HG03066 (cell line): Measurements from ENCODE around the gene C1orf56.
A peak's percentile ranks its signal among the peaks of the same experiment; 100 is the strongest.

Source experiments
- ATAC-seq: cut with Tn5 transposase; IDR thresholded peaks from one replicate; pipeline ENCODE4 v1.9.1; 2021; ENCODE audit warnings: low read depth; ENCODE audit not compliant: unreplicated experiment

Gene C1orf56

GRCh38 chr1:151047591-151047924 is at the start of gene C1orf56:
C1orf56 (plus strand) TSS chr1:151047751; CDS start chr1:151047848, 97 bp downstream.
- ATAC-seq: peak; percentile 56

GRCh38 chr1:150997949-150998348 is 49.6 kb upstream of the C1orf56 start:
- ATAC-seq: no peak

- ATAC-seq: no peak
Observed at GRCh38 chr1:150999051-150999674, 48.4 kb upstream of the C1orf56 start.

- no peak for ATAC-seq
Observed at GRCh38 chr1:150999926-151000325, 47.6 kb upstream of the C1orf56 start.

GRCh38 chr1:151000408-151000807 is 47.1 kb upstream of the C1orf56 start:
- no peak for ATAC-seq

- no peak for ATAC-seq
Observed at GRCh38 chr1:151001602-151002001, 45.9 kb upstream of the C1orf56 start.

GRCh38 chr1:151002051-151002450 is 45.5 kb upstream of the C1orf56 start:
- ATAC-seq: no peak

GRCh38 chr1:151002611-151003010 is 44.9 kb upstream of the C1orf56 start:
- ATAC-seq: no peak

- no peak for ATAC-seq
Observed at GRCh38 chr1:151003180-151003579, 44.4 kb upstream of the C1orf56 start.

- ATAC-seq: no peak
Observed at GRCh38 chr1:151005729-151006319, 41.7 kb upstream of the C1orf56 start.

GRCh38 chr1:151006327-151007052 is 41.1 kb upstream of the C1orf56 start, which contains the start of gene MINDY1:
MINDY1 (minus strand) TSS chr1:151006902; CDS start chr1:151002617, 4,285 bp downstream.
- ATAC-seq: peak; percentile 46

GRCh38 chr1:151007853-151008243 is 39.7 kb upstream of the C1orf56 start:
- no peak for ATAC-seq

- peak; percentile 59 for ATAC-seq
Observed at GRCh38 chr1:151008244-151009205, 39.0 kb upstream of the C1orf56 start, which contains the start of gene PRUNE1. PRUNE1 (plus strand) TSS chr1:151008449; CDS start chr1:151008633, 184 bp downstream.

GRCh38 chr1:151009206-151009587 is 38.4 kb upstream of the C1orf56 start:
- ATAC-seq: no peak

GRCh38 chr1:151009674-151010345 is 37.7 kb upstream of the C1orf56 start:
- no peak for ATAC-seq

GRCh38 chr1:151010346-151010726 is 37.2 kb upstream of the C1orf56 start:
- no peak for ATAC-seq

GRCh38 chr1:151011154-151011850 is 36.2 kb upstream of the C1orf56 start:
- ATAC-seq: no peak

GRCh38 chr1:151012684-151013471 is 34.7 kb upstream of the C1orf56 start:
- ATAC-seq: no peak

- no peak for ATAC-seq
Observed at GRCh38 chr1:151013518-151013917, 34.0 kb upstream of the C1orf56 start.
